ENCODE measurements around the gene KDSR.

DNA sequence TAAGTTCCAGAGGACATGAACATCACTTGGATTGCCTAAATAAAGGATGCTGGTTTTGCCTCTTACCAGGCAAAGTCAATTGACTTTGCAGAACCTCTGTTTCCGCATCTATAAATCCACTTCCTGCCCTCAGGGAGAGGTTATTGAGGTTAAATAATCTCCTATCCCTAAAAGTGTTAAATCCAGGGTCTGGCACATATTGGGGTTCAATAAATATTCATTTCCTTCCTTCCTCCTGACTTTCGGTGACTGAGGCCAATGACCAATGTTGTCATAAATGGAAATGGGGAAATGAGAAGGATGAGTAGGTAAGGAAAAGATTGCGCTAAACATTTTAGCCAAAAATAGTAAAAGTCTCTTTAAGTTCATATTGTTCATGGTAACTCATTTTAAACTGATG, 63.5 kb downstream of the KDSR start:
- no peak for TF ChIP-seq CTCF (IDR thresholded peaks at IDR 0.05)
- no peak for TF ChIP-seq POLR2AphosphoS5 (IDR thresholded peaks at IDR 0.05)

All from sigmoid colon (tissue), 4 donors.